Fibroblast of upper back skin (primary cell): ENCODE measurements around the gene TRNT1.

ENCODE experiments used
- DNase-seq: peaks from one replicate; pipeline ENCODE4 v3.0.0-alpha.2; 2013

Gene TRNT1

GRCh38 chr3:3179407-3180094 lies 52.8 kb downstream of the TRNT1 start, which contains the start of gene CRBN:
Gene CRBN (minus strand): TSS chr3:3179691. CDS start chr3:3179687, 4 bp downstream.
- peak; percentile 78 for DNase-seq

DNA sequence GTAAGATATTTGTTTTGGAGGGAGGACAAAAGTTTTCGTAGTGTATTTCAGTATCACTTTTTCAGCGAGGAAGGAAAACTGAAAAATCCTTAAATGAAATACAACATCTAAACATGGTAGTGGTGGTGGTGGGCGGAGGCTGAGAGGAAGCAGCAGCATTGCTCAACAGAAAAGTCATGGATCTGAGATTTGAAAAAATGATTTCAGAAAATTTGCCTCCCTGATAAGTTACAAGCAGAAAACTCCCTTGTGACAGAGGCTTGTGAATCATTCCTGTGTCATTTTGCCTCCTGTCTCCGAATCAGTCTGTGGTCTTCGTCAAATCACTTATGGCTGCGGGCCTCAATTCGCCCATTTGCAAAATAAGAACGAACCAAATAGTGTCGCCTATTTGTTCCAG lies 53.7 kb downstream of the TRNT1 start:
- DNase-seq: no peak

DNA sequence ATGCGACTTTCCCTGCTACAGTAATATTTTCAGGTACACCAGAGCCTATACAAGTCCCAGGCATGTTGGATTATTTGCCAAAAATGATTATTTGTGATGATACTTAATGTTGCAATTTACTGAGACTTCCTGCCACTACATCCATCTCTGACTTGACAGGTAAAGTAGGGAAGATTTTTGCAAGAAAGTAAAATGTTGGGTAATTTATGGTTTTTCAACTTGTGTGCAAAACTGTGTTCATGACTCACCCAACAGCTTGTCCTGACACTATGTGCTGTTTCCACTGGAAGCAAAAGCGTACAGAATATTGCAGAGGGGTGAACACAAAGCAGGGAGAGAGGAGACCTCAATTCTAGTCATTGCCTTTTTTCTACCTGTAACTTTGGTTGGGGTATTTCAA lies 58.1 kb downstream of the TRNT1 start:
- DNase-seq: no peak

DNA sequence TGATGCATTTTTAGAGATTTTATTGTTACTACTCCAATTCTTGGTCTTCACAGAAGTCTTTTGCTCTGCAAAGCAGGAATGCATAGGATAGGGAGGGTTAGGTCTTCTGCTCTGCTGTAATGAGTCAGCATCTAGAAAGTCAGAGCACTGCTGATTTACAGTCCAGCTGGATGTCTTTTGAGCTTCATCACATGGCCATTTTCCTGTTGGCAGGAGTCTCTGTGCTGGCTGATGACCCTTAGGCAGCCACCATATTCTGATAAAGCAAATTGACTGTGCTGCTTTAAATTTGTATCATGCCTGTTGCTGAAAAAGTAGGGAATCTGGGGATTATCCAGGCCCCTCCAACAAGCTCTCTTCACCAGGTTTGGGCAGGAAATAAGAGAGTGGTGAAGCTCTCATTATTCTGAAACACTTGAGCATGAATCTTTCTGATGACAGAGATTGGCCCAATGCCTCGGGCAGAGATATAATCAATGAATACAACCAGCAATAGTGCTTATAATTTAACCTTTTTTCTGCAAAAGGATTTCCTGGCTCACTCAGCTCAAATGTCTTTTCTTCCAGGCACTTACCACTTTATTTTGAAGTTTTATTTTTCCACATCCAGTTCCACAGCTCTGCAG lies 62.5 kb downstream of the TRNT1 start:
- peak; percentile 16 for DNase-seq

DNA sequence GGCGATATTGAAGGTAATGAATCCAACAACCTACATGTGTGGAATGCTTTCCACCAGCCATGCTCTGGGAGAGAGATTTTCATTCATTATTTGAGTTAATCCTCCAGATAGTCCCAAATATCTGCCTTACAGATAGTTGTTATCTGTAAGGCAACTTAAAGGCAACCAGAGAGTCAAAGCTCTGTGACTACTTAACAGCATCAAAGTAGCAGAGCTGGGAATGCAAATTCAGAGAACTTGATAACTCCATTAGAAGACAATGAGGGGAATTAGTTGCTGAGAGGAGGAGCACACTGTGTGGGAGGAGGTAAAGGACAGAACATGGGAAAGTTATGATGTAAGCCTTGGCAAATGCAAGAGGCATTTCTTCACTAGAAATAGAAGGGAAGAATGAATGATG lies 63.2 kb downstream of the TRNT1 start:
- no peak for DNase-seq

DNA sequence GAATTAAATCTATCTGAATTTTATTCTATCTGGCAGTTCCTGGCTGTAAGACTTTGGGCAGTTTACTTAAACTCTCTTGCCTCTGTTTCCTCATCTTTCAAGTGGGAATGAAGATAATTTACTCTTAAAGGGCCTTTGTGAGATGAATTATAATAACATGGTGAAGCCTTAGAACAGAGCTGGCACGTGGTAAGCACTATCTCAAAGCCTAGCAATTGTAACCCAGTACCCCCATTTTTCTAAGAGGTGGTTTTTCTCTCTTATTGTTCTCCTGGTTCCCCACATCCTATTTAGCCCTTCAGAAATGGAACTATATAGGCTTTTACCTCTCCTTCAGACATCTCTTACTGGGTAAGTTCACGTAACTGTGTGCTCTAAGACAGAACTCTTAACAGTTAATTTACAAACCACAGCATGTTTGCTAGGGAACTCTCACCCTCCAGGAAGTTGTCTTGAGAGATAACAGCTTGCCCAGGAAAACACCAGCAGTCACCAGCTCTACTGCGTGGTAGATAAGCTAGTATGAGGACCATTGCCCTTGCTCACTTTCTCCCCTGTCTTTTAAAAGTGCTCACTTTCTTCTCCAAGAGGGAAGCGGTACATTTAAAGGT lies 65.0 kb downstream of the TRNT1 start:
- no peak for DNase-seq

DNA sequence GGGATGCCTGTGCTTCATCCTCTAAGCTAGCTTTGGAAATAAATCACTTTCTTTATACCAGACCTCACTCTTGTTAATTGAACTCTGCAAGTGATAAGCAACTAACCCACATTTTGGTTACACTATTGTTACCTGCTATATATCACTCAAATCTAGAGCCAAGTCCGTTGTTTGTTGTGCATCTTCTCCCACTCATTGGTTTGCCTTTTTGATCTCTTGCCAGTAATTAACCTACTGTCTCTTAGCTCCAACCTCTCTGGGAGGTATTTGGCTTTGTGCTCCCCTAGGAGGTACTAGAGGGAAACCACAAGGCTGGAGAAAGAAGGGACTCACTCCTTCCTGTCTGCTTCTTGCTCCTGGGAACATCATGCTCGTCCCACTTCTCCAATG lies 65.5 kb downstream of the TRNT1 start:
- no peak for DNase-seq

DNA sequence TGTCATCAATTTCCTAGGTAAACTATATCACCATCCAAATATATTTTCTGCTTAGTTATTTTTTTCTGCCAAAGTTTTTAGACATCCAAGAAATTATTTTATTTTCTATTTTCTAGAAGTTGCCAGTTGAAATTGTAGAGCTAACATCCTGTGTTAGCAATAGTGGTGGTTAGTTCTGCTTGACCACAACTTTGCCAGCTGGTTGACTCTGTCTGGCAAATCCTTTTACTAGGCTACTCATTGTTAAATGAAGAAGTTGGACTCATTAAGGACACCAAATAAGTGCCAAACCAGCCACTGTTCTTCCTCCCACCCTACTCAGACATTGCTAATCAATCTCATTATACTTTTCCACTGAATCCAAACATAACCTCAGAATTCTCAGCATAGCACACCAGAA lies 68.1 kb downstream of the TRNT1 start:
- DNase-seq: no peak

DNA sequence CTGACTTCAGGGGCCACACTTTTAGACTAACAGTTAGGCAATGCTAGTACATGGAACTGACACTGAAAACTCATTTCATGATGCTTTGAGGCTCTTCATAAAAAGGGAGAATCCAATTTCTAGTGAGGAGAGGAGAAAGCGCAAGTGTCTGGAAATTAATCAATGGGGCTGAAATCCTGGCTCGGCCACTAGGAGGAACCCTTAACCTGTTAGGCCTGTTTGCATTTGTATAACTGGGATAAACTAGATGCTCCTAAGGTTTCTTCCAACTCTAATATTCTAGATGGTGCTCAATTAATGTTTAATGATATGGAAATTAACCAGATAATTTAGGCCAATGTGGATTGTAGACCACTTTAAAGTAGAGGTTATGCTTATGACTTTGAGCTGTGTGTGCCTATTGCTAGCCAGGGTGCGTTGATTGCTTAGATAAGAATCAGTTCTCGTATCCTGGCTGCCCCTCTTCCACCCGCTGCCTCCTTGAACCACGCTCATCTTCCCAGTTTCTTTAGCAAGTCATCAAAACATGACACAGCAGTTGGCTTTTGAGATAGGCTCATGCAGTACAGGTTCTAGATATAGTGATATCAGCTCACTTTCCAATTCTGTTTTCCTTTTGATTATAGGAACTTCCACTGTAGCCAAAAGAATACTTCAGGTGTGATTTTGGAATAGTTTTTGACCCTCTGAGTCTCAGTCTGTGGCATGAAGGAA lies 69.6 kb downstream of the TRNT1 start:
- DNase-seq: peak; percentile 11
